Retina (tissue), 1 donor: ENCODE results near the gene TDP2.

Source experiments
- DNase-seq: peaks from one replicate; pipeline ENCODE4 v3.0.0-alpha.2; 2016

The TDP2 gene, protein sequence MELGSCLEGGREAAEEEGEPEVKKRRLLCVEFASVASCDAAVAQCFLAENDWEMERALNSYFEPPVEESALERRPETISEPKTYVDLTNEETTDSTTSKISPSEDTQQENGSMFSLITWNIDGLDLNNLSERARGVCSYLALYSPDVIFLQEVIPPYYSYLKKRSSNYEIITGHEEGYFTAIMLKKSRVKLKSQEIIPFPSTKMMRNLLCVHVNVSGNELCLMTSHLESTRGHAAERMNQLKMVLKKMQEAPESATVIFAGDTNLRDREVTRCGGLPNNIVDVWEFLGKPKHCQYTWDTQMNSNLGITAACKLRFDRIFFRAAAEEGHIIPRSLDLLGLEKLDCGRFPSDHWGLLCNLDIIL

DNA sequence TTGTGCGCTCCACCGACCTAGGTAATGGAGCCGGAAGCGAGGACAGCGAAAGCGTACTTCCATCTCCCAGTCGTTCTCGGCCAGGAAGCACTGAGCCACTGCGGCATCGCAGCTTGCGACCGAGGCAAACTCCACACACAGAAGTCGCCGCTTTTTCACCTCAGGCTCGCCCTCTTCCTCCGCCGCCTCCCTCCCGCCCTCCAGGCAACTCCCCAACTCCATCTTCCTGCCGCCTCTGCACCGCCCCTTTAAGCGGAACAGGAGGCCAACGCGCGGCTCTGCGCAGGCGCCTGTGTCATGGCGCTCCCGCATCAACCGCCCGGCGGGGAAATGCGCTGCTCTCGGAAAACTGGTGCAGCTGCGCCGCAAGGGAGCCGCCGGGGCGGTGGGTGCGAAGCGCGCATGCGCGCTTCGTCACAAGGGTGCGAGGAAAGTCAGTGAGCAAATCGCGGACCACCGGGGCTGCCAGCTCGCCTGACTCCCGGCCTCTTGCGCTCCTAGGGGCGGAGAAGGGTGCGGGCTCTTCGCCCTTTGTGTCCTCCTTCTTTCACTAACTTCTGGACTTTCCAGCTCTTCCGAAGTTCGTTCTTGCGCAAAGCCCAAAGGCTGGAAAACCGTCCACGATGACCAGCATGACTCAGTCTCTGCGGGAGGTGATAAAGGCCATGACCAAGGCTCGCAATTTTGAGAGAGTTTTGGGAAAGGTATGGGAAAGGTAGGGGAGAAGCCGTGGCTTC lies at the start of gene TDP2, which contains the start of gene ACOT13:
Gene TDP2, minus strand, starts transcription at position 259 of the 737 bp plus-strand sequence. Its CDS starts 37 bp downstream, at position 222.
Gene ACOT13, plus strand, starts transcription at position 437 of the 737 bp plus-strand sequence. Its CDS starts 187 bp downstream, at position 624.
- DNase-seq, result peak; percentile 98

DNA sequence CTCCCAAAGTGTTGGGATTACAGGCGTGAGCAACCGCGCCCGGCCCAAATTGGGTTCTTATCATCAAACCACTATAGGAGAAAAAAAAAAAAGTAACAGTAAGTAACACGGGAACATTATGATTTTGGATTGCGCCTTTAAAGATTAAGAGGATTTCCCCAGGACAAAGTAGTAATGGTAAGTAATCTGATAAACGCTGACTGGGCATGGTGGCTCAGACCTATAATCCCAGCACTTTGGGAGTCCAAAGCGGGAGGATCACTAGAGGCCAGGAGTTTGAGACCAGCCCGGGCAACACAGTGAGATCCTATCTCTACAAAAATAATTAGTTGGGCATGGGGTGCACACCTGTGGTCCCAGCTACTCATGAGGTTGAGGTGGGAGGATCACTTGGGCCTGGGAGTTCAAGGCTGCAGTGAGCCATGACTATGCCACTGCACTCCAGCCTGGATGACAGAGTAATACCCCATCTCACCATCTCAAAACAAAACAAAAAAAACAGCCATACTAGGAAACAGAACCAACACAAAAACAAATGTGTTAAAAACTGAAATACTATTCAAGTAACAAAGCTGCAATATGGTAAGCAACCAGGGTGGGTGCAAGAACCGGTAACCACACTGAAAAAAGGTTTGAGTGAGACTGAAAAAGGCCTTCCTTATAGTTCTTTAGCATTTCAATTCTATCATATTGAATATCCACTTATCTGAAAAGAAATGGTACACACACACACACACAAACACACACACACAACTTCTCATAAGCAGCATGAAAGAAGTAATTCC lies 44.0 kb upstream of the TDP2 start:
- DNase-seq, result no peak

DNA sequence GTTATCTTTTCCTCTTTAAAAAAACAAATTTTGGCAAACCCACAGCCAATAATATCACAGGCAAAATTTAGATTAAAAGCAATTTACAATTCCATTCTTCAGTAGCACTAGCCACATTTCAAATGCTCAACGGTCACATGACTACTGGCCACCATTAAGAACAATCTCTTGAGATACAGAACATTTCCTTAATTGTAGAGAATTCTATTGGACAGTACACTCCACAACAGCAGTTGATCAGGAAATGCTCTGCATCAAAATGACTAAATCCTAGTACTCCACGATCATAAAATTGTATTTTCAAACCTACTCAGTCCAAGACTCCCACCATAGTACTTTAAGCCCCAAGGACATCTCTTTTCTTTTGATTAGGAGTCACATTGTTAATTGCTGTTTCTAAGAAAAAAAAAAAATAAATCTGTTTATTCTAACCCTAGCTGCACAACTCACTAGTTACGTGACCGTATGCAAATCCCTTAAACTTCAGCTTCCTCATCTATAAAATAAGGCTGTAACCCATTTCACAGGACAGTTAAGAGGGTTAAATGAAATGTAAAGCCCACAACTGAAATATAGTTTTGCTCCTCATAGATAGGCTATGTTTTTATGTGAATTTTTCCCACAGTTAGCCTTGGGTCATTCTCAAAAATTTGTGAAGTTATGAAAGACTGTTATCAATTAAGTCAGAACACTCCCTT lies 42.5 kb upstream of the TDP2 start:
- no peak for DNase-seq

DNA sequence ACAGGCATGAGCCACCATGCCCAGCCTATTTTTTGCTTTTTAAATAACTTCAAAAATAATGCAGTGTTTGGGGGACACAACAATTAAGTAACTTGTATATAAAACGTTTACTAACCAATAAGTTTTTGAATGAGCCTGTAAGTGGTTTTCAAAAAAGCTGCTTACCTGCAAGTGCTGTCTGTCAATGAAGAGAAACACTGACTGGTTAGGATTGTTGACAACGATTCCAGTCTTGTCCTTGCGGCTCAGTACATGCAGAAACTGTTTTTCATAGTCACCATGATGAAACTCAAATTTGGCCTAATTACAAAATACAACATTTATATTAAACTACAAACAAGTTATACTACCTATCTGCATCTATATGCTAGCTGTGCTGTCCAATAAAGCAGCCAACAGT lies 41.9 kb upstream of the TDP2 start:
- no peak for DNase-seq

DNA sequence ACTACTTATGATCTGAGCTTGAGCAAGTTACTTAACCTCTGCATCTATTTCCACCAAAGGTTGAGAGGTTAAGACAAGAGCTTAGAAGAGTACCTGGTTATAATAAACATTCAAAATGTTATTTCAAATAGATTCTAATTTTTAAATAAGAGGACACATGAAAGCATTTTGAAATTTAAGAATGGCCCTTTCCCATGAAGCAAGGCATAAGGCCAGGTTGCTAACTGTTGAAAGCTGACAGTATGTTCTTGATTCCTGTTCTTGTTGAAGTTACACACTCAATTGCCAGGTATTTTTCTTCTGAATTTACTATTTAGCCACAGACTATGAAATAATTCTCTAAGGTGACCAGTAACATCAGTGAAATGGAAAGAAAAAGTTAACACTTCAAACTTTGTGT lies 37.8 kb upstream of the TDP2 start:
- no peak for DNase-seq

DNA sequence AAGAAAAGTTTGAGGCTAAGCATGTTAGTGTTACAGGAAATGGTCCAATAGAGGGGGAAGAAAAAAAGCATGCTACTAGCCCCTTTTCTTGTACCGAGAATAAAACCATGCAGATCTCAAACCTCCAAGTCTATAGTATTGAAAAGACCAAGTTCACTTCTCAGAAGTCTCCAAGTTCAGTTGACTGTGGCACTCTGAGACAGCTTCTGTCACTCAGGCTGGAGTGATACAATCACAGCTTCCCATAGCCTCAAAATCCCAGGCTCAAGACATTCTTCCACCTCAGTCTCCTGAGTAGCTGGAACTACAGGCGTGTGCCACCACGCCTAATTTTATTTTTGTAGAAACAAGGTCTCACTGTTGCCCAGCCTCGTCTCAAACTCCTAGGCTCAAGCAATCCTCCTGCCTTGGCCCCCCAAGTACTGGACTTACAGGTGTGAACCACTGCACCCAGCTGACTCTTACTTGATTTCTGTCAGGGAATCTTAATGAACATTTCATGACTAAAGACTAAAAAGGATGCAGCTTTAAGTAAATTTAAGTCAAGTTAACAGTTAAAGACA lies 36.1 kb upstream of the TDP2 start:
- DNase-seq, result no peak

DNA sequence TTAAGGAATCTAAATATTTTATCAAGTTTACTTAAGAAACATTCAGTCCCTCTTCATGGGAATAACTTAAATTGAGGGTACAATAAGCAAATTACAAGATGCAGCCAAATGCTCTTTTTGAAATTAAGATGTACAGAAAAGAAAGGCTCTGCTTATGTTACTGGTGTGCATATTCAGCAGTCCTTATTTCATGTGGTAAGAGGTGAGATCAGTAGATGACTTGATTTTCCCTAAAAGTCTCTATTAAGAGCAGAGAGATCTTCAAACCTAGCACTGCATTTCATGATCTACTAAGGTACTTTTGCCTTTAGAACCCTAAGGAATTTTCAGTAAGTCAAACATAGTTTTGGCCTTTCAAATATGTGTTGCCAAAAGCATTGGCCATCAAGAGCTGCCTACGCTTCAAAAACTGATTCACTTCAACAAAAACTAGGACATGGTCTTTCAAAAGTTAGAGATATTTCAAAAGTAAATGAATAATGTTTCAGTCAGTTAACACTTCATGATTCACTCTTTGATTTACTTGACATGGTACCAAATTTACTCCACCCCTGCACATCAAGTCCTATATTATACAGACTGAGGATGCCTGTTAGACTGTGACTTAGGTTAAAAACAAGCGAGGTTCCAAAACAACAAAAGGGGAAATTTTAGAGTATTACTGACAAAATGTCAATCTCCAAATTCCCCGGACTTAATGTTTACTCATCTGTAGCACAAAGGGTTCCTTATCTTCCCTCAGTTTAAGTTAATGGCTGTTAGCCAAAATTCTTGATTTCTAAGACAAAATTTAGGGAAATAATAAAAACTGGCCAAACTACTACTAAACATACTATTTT lies 33.0 kb upstream of the TDP2 start:
- no peak for DNase-seq

DNA sequence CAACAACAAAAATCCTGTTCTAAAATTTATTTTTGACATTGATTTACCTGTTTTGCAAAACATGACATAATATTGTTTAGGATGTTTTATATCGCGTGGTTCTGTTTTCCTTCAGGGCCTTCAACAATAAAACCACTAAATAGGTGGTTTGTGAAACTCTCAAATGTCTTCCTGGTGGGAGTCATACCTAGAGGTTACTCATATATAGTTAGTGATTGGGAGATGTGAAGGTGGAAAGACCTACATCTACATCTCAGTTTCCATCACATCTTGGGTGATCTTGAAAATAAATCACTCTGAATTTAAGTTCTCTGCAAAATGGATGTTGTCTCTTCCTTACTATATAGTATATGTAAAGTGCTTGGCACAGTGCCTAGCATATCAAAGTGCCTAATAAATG lies 29.4 kb upstream of the TDP2 start:
- no peak for DNase-seq

DNA sequence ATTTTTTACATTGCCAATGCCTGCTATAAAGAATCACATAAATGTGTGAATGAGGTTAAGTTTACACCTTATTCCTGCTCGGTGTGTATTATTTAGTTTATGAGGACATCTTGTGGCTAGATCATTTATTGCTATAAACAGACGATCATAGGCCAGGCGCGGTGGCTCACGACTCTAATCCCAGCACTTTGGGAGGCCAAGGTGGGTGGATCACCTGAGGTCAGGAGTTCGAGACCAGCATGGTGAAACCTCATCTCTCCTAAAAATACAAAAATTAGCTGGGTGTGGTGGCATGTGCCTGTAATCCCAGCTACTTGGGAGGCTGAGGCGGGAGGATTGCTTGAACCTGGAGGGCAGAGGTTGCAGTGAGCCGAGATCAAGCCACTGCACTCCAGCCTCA lies 28.9 kb upstream of the TDP2 start:
- DNase-seq, result peak; percentile 47

DNA sequence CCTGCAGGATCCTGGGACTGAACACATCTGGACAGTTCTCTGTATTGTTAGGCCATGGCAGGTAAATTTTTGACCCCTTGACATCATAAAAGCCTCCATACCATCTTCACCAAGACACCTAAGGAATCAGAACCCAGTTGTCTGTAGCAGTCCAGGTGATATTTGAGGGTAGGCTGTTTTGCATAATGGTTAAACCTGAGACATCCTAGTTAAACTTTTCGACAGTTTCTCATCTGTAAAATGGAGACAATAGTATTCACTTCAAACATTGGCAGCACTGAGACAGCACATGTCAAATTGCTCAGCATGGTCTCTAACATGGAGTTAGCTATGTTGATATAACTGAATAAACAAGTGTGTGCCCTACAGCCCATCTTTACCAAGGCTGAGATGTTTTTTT lies 27.5 kb upstream of the TDP2 start:
- DNase-seq, result no peak

DNA sequence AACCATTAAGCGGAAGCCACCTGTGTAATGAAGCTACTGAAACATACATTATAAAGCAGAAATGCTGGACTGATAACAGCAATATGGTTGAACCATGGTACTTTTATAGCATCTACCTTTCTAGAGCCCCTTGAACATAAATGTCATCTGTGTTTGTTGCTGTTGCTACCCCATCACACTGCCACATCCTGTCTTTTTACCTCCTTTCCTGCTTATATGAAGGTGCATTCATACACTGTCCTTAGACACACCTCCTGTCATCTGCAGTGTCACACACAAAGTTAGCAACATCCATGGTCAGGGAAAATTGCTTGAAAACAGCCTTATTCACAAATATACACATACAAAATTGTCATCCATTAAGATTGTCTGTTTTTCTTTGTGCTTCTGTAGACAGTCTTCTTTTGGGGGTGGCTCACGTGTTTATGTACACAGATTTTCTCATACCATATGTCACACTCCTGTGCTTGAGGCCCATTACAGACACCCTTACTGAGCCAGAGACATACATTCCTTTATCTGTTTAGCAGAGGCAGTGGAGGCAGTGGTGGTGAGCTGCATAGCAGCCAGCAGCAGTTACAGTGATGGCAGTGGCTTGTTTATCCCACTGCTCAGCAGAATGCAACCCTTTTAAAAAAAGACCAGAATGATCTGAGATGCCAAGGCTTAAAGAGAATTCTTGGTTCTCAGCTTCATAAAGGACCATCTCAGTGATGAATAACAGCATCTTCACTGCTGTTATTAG lies 26.3 kb upstream of the TDP2 start:
- DNase-seq, result no peak

DNA sequence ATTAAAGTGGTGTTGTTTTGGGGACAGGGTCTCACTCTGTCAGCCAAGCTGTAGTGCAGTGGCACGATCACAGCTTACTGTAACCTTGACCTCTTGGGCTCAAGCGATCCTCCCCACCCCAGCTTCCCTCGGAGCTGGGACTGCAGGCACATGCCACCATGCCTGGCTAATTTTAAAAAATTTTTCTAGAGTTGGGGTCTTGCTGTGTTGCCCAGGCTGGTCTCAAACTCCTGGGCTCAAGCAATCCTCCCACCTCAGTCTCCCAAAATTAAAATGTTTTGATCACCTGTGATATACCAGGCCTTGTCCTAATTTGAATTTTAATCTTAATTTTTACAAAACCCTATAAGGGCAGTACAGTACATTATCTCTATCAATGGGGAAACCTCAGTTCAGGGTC lies 25.7 kb upstream of the TDP2 start:
- DNase-seq, result no peak

DNA sequence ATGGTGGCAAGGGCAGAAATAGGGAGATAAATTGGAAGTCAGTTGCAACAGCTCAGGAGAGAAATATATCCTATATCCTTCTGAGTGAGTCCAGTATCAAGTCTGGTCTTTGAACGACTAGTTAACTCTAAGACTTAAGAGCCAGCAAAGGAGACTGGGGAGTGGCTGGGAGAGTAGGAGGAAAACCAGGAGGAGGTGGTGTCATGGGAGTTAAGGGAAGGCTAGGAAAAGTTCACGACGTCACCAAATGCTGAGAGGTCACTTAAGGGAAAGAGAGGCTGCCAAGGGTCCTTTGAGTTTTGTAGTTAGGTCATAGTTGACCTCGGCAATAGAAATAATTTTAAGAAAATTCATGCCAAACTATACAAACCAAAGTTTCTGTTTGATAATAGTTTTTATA lies 25.3 kb upstream of the TDP2 start:
- DNase-seq, result no peak

DNA sequence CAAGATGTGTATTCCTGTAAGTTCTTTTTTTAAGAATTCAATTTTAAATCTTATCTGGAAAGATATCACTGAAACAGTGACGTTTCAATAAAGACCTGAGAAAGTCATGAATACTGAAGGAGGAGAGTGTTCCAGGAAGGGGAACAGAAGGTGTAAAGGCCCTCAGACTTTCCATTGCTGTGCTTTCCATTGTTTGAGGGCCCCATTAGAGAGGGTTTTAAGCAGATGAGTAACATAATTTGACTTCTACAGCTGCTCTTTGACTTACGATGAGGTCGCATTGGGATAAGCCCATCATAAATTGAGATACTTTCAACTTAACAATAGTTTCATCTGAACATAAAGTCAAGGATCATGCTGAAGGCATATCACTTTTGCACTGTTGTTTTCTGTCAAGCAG lies 24.9 kb upstream of the TDP2 start:
- DNase-seq, result no peak

DNA sequence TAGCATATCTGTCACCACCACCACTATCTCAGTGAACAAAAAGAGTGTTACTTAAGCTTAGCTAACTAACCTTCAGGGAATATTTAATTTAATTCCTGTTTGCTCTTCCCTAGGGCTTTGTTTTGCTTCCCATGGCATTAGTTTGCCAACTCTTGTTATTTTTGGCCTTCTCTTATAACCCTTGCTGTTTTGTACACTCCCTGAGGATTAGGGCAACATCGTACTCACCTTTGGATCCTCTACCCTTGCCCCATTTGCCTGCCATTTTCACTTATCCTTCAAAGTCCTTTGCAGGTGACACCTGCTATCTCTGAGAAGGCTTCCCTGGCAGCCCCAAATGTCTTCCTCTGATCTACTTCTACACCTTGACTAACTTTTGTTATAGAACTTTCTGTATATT lies 23.9 kb upstream of the TDP2 start:
- no peak for DNase-seq

DNA sequence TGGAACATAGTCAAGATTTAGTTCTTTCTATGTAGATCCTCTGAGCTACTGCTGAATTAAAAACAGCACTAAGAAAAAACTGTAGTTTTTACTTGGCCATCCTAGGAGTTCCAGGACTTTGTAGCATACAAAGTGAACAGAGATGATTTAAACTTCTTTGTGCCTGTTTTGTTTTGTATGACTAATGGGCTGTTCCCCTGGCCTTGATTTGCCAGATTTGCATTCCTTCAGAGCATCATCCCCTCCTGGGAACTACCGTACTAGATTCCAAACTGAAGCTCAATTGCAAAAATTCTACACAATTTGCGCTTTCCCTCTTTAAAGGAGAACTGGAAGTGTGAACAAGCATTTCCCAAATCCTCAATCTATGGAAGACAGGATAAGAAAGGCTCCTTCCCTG lies 23.3 kb upstream of the TDP2 start:
- DNase-seq, result no peak

DNA sequence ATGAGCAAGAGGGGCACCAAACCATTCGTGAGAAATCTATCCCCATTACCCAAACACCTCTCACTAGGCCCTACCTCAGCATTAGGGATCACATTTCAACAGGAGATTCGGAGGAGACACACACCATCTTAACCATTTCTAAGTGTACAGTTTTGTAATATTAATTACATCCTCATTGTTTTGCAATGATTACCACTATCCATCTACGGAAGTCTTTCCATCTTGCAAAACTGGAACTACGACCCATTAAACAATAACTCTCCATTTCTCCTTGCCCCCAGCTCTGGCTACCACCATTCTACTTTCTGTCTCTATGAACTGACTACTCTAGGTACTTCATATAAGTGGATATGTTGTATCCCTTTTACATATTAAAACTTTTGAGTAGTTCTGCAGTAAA lies 20.2 kb upstream of the TDP2 start:
- DNase-seq, result no peak

DNA sequence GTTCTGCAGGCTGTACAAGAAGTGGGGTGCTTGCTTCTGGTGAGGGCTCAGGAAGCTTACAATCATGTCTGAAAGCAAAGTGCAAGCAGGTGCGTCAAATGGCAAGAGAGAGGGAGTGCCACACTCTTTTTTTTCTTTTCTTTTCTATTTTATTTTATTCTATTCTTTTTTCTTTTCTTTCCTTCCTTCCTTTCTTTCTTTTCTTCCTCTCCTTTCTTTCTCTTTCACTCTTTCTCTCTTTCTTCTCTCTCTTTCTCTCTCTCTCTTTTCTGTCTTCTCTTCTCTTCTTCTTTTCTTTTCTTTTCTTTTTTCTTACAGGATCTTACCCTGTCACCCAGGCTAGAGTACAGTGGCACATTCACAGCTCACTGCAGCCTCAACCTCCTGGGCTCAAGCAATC lies 19.7 kb upstream of the TDP2 start:
- DNase-seq, result no peak

DNA sequence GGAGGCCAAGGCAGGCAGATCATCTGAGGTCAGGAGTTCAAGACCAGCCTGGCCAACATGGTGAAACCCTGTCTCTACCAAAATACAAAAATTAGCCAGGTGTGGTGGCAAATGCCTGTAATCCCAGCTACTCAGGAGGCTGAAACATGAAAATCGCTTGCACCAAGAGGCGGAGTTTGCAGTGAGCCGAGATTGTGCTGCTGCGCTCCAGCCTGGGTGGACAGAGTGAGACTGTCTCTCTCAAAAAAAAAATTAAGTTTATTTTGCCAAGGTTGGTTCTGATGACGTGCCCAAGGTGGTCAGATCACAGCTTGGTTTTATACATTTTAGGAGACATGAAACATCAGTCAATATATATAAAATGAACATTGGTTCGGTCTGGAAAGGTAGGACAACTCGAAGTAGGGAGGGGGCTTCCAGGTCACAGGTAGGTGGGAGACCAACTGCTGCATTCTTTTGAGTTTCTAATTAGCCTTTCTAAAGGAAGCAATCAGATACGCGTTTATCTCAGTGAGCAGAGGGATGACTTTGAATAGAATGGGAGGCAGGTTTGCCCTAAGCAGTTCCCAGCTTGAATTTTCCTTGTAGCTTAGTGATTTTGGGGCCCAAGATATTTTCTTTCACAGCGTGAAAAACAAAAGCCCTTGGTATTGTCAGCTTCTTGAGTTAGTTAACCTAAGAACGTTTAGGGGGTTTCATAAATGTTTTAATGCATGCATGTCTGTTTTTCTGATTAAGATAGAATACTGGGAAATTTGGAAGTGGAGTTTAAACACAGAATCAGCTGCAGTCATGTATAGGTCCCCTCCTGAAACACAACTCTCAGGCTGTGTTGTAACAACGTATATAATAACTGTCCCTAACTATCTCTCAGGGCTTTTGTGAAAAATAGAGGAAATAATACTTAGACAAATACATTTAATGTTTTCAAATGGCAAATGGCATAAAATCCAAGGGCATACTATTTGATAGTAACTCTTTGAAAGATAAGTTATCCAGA lies 16.9 kb upstream of the TDP2 start:
- DNase-seq, result no peak

DNA sequence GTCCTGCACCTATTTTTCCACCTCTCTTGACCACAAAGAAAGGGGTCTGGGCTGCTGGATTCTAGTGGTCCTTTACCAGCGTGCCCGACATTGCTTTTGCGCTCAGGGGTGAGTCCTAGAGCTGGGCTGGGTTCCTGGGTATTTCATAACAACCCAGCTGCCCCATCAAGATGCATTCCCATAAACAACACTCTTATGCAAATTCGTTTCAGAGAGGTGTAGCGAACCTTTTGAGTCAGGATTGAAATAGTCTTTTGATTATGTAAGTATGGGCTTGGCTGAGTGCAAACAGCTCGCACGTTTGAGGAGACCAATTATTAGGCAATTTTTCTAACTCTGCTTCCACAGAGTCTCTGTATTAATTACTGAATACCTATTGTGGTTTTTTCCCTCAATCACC lies 13.9 kb upstream of the TDP2 start:
- DNase-seq, result no peak
